NCI-H510A (cell line): ENCODE data around the gene MEGF11.

Source experiments
- DNase-seq: peaks from one replicate; lab custom pipeline; 2025; lab: John Stamatoyannopoulos, UW

MEGF11 gene

DNA sequence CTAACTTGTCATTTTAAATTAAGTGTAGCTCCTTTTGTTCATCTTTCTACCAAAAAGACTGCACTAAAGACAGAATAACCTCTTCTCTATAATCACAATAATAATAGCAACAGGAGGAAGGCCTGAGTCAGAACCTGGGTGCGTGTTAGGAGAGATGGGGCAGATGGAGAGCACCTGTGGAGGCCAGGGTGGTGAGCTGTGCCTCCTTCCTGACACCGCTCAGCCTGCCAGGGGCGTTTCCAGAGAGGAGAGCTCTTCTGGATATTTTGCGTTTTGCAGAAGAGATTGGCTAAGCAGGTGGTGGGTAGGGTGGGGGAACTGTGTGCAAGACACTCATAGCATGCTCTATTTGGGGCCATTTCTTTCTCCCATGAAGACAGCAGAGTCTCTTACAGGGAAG, 83.5 kb downstream of the MEGF11 start:
- DNase-seq = no peak

DNA sequence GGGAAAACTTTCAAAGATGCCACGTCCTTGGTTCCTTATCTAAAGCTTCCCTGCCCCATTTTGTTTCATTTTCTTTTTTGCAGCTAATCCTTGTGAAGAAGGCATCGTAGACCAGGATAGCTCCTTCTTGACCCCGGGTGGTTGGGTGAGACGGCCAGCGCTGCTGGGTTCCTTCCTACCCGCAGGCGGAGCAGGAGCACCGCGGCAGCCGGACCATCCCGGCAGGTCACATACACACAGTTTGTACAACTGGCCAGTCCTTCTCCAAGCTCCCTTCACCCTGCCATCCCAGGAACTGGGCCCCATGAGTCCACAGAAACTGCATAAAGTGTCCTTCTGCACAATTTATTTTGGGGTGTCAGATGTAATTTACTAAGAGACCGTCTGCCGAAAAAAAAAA, 83.9 kb downstream of the MEGF11 start:
- no peak for DNase-seq

DNA sequence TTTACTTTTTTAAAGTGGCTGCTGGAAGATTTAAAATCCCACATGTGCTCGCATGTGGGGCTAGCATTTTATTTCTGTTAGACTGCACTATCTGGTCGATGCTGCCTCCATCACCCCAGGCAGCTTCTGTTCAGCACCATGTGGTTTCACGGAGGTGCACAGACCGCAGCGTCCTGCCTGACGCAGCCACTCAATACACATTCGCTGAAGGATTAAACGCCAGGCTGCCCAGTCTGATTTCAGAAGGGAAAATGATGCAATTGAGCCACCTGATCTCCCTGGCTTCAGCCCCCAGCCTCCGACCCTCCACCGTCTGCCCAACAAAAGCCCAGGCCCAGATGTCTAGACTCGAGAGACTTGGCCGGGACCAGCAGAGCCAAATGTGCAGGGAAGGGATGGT, 84.5 kb downstream of the MEGF11 start:
- DNase-seq = no peak

DNA sequence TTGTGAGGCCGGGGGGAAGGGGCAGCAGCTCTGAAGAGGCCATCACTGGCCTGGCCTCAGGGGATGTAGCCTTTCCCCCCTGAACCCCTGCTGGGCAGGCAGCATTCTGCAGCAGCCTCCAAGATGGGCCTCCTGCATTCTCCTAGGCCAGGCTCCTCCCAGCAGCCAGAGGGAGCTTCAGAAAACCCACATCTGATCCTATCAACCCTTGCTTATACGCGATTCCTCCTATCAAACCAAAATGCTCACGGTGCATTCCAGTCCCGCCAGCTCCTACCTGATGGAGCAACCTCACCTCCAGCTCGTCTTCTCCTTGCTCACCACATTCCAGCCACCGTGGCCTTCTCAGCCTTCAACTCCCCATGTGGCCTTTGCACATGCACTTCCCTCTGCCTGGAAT, 85.7 kb downstream of the MEGF11 start:
- no peak for DNase-seq

DNA sequence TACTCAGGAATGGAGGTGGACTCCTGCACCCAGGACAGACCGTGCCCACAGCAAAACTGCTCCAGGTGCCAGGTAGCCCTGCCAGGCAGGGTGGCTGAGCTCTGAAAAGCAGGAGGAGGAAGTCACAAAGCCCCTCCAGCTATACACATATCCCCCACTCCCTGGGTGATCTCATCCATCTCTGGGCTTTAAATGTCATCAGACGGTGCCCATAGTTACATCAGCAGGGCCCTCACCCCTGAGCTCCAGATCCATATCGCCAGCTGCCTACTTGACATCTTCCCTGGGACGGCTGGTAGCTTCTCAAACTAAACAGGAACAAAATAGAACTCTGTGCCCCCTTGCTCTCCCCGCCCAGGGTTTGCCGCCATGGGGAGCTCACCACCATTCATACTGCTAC, 87.7 kb downstream of the MEGF11 start:
- DNase-seq = no peak

DNA sequence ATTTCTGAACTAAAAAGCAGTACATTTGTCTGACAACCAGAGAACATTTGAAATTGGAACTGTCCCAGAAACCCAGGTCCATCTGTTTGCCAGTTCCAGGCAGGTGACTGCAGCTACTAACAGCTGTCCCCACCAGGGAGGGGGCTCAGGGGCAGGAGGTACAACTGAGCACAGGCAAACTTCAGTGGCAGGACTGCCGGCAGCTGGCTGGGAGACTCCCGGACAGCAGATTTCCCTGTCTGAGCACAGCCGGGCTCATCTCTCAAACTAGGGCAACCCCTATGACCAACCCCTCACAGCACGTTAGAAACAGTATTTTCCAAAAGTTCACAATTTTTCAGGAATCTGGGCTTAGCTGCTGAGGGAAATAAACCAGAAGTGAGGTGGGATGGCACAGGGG, 88.8 kb downstream of the MEGF11 start:
- no peak for DNase-seq

DNA sequence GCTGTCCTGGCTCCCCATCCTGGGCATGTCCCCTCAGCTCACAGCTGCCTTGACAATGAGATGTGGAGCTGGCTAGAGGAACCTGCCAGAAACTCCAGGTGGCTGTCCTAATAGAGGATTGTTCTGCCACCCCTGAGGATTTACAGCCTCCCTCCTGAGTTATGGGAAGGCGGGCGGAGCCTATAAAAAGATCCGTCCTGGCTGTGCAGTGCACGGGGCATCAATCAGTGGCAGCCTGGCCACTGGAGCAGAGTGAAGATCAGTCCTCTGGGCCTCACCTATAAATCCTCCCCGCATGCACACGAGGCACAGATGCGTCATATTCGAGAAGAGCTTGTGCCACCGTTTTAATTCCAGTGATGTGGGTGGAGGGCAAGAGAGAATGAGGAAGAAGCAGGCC, 90.0 kb downstream of the MEGF11 start:
- no peak for DNase-seq

DNA sequence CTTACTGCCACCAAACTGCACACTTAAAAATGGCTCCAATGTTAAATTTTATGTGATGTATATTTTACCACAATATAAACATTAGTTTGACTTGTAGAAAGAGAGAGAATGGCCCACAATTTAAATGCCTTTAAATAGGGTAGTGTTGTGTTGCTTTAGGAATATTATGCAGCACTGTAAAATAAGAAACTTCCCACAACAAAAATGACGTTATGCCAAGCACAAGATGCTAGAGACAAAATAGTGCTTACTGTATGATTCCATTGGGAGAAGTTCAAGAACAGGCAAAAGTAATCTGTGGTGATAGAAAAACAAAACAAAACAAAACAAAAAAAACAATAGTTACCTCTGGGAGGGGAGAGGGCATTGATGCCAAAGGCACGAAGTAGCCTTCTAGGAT, 91.3 kb downstream of the MEGF11 start:
- DNase-seq = no peak

DNA sequence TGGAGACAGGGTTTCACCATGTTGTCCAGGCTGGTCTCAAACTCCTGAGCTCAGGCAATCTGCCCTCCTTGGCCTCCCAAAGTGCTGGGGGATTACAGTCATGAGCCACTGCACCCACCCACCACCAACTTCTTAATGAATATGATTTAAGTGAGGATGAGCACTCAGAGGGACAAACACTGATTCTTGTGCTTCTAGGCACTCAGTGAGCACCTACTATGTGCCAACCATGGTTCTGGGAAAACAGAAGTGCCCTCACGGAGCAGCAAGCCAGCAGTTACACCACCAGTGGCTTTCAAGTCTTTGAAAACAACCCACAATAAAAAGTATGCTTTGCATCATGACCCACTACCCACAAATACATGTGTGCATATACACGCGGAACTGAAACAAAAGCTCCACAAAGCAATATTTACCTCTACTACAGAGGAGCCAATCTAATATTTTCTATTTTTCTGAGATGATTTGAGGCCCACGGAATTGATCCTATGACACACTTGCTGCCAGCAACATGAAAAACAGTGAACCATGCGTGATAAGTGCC, 91.9 kb downstream of the MEGF11 start:
- no peak for DNase-seq

DNA sequence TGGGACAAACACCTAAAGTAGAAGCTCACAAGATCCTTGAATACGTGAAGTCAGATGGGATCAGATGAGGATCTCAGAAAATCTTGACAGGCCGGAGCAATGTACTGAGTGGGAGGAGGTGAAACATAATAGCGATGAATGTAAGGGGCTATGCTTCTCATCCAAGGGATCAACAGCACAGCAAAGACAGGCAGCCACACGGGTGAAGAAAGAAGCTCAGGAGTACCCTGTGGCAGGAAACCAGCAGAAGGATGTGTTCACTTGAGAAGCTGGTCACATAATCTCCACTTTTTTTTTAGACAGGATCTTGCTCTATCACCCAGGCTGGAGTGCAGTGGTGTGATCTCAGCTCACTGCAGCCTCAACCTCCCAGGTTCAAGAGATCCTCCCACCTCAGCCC, 92.4 kb downstream of the MEGF11 start:
- DNase-seq = no peak

DNA sequence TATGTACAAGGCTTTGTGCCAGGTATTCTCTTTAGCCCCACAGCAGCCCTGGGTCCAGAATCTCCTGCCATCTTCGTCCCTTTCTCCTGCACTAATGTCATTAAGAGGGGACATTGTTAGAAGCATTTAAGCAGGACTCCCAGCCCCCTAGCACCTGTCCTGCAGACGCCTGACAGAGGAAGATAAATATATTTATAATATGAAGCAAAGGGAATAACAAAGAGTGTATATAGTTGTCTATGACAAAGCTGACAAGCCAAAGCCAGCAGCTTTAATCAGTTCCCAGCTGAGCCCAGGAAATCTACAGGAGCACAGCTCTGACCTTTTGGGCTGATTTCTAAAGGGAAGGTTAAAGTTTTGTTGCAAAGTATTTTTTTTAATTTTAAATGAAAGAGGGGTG, 96.0 kb downstream of the MEGF11 start:
- no peak for DNase-seq

DNA sequence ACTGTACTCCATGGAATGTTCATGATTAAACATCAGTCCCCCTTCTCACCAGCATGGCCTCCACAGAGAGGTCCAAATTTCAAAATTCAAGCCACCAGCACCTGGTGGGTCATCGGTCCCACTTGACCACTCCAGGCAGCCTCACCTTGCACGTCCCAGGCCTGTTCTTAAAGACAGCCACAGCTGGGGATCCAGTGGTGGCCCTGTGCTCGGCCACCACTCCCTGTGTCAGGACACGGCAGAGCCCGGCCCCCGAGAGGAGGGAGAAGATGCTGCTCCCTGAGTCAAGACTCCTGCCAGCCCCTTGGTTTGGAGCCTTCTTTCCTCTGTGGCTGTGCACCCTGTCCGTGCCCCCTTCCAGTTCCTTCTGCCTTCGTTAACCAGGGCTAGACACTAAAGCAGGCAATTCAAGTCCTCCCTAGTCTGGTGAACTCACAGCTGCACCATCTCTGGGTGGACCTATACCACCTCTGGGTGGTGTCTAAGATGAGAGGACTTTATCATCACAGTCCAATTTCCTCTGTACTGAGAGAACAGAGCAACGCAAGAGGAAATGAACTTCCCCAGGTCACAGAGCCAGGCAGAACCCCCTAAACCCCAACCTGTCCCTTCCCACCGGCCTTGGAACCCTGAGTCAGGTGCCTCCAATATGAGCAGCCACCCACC, 97.1 kb downstream of the MEGF11 start:
- DNase-seq = no peak

DNA sequence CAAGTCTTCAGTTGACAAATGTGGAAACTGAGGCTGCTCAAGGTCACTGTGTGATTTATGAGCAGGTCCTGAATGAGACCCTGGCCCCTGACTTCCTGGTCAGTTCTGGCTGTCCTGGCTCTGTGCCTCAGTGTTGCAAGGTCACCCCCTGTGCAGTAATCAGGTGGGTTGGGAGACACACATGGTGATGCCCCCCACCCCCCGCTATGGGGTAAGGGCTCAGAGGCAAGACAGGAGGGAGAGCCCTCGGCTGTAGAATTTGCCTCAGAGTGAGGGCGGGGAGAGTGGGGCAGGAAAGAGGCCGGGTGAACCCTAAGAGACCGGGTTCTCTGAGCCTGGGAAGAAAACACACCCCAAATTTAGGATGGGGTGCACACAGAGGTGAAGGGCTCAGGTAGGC, 98.5 kb downstream of the MEGF11 start:
- no peak for DNase-seq

DNA sequence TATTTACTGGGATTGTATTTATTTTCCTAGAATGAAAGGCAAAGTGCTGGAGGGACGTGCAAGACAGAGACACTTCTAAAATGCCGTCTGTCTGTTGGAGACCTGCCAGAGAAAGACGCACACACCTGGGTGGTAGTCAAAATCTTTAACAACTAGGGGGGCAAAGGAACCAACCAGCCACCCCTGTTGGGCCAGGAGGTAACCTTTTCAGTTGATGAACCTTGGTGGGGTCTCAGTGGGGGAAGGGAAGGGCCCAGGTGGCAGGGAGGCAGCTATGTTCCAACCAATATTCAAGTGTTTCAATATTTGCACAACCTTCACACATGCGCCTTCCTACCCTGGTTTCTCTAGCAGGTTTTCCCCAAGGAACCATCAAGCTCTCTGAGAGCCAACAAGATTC, 99.0 kb downstream of the MEGF11 start:
- no peak for DNase-seq

DNA sequence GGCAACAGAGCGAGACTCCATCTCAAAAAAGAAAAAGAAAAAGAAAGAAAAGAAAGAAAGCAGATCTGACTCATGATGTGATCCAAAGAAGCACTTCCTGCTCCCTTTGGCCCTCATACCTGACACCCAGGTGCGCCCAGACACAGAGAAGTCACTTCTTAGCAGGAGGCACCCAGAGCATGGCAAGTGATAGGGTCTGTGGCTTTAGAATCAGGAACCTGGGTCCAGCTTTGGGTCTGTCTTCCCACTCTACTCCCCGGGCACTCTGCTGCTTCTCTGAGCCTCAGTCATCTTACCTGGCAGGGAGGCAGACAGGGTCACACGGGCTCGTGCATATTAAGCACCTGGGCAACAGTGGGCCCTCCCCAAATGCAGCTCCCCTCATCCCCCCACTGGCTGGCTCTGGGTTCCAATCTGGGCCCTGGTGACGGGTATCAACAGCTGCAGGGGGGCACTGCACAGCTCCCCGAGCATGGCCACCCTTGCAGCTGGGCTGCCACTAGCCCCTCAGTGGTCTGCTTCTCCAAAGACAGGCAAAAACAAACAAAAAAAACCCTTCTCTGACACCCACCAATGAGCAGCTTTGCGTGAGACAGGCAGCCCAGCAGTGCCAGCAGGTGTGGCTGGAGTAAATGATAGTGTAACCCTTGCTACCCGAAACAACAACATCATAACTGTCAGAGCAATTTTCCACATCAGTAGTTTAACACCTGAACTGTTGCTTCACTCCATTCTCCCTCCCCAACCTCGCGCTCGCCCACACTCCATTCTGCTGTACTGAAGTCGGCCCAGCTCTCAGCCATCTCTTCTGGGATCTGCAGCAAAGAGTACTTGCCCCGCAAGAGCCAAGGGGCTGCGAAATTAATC, 99.8 kb downstream of the MEGF11 start:
- DNase-seq = peak; percentile 65

DNA sequence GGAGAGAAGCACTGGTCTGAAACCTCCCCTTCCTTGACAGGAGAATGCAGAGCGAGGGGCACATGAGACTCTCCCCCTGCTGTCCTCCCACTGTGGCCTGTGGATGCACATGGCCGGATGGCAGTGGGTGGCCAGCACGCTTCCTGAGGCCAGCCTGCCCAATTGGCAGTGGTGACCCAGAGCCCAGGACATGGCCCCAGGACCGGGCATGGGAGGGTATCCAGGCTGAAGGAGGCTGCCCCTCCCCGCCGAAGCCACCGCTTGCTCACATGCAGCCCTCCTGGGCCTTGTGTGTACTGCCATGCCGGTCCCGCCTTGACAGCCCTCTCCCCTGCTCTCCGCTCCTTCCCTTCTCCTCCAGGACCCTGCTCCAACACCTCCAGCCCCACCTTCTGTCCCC, 100.9 kb downstream of the MEGF11 start:
- no peak for DNase-seq

DNA sequence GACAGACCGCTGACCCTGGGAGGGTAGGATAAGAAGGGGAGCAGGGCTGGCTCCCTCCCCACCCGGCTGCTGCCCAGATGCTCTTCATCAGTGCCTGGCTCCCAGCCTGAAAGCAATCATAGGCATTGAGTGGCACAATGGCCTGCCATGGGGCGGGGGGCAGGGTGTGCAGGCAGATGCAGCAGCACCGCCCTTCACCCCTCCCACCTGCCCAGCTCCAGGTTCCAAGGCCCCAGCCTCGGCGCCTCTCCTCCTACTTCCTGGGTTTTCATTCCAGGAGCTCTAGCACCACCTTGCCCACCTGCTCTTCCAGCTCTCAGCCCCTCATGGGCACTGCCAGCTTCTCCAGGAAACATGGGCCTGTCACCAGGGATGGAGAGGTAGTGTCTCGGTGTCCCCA, 101.7 kb downstream of the MEGF11 start:
- peak; percentile 68 for DNase-seq

DNA sequence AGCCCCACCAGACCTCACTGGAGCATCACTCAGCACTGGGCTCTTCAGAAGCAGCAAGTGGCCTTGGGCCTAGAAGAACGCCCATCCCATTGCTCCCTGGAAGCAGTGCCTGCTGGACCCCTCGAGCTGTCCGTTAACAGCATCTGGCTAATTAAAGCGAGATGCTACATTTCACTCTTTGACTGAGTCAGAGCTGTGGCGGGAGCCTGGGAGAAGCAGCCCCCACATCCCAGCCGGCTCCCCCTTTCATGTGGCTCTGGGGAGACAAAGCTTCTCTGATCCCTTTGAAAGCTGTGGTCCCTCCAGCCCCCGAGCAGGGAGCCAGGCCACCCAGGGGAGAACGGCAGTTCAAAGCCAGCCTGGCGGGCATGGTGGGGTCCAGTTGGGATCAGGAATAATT, 103.7 kb downstream of the MEGF11 start:
- DNase-seq = no peak

DNA sequence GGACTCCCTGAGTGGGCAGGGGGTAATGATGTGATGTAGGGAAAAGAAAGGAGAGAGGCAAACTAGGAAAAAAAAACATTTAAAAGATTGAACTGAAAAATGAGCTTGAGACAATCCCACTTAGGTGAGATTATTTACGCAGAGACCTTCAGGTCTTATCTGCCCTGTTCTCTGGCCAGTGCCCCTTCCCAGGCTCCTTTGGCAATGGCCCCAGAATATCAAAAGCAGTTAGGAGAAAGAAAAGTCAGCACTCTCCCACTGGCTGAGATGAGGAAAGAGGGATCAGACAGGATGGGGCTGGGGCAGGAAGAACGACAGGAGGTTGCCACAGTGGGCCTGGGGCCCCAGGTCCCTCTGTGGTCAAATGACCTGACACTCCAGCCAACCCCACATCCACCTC, 105.4 kb downstream of the MEGF11 start:
- DNase-seq = no peak

DNA sequence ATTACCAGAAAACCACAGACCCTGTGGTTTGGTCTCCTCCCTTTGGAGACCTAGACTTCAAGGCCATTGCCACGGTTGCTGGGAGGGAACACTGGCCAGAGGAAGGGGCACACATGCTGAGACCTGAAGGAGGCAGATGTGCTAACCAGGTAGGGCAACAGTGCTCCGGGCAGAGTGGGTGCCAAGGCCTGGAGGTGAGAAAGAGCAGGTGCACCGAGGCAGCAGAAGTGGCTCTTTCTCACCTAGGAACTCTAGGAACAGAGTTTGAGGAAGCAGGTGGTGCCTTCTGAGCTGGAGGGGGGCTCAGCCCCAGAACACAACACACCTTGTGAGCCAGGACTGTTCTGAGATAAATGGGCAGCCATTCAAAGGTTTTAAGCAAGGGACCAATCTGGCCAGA, 106.1 kb downstream of the MEGF11 start:
- no peak for DNase-seq

DNA sequence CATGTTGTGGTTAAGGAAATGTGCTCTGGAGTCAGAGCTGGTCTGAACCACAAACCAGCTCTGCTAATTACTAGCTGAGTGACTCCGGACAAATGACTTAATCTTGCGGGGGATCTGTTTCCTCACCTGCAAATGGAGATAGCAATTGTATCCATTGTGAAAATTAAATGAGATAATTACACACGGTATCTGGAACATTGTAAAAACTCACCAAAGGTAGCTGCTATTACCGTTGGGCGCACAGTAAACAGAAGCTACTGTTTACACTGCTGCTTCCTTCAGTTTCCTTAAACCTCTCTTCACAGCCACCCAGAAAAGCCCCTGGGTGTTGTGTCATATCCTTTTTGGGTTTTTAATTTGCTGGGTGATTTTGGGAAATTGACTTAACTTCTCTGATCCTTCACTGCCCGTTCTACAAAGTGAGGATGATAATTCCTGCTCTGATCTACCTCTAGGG, 107.8 kb downstream of the MEGF11 start:
- no peak for DNase-seq

DNA sequence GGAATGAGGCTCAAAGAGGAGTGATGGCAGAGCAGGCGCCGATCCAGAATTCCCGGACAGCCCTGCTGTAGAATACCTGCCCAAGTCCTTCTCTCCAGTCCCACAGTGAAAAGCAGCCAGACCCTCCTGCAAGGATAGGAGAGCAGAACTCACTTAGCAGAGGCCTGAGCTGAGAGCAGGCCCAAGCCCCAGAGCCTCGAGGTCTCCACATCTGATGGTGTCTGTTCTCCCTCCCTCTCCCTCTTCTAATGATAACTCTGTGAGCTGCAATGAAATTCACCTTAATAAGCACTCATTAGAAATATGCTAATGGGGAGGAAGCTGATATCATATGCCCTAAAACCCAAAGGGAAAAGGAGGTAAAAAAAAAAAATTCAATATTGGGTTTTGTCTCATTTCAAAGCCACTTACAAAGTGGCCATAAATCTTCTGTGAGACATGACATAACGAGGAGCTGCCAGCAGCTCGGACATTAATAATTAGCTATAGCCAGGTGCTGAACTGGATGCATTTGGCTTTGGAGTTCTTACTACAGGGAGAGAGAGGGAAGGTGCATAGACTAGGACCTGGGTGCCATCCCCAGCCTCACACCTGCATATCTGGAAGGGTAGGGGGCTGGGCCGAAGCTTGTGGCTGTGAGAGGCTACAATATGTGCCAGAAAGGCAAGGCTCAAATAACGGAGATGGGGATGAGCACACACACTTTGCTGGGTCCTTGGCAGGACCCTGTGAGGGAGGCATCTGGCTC, 108.4 kb downstream of the MEGF11 start:
- no peak for DNase-seq

DNA sequence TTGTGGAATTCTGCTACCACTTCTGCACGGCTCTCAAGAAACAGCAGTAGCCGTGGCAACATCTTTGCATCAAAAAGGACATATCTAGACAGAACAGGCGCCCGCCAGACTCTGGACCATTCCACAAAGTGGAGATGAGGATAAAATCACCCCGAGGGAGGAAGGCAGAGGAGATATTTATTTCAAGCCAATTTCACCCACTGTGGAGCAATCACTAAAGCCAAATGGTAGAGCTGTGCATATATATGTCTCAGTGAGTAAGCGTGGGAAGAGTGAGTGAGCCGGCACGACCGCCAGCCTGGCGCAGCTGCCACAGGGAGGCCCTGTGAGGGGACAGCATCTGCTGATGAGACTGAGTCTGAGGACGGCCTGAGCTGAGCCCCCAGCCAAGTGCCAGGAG, 111.3 kb downstream of the MEGF11 start:
- no peak for DNase-seq
